ENCODE data around the gene DGKB.

DGKB gene

GRCh38 chr7:14275356-14275755, 627.2 kb downstream of the DGKB start:
- no peak for TF ChIP-seq CTCF (IDR thresholded peaks at IDR 0.05; ENCODE audit: low read depth, low read length, missing control alignments)
- DNase-seq (ENCODE audit: extremely low read depth, low read depth), result no peak
- no peak overlapping the region for H3K4me3 ChIP-seq (replicated peaks; ENCODE audit: low read depth, low read length)

- no peak overlapping the region for H3K4me3 ChIP-seq (replicated peaks; ENCODE audit: low read depth, low read length)
- TF ChIP-seq CTCF (IDR thresholded peaks at IDR 0.05; ENCODE audit: low read depth, low read length, missing control alignments), result no peak
- DNase-seq (ENCODE audit: extremely low read depth, low read depth), result no peak
Measured at GRCh38 chr7:14271441-14271840, 631.1 kb downstream of the DGKB start.

GRCh38 chr7:14270099-14270498, 632.5 kb downstream of the DGKB start:
- TF ChIP-seq CTCF (IDR thresholded peaks at IDR 0.05; ENCODE audit: low read depth, low read length, missing control alignments), result no peak
- H3K4me3 ChIP-seq (replicated peaks; ENCODE audit: low read depth, low read length), result no peak overlapping the region
- no peak for DNase-seq (ENCODE audit: extremely low read depth, low read depth)

GRCh38 chr7:14260011-14260410, 642.5 kb downstream of the DGKB start:
- no peak overlapping the region for H3K4me3 ChIP-seq (replicated peaks; ENCODE audit: low read depth, low read length)
- DNase-seq (ENCODE audit: extremely low read depth, low read depth), result no peak
- TF ChIP-seq CTCF (IDR thresholded peaks at IDR 0.05; ENCODE audit: low read depth, low read length, missing control alignments), result no peak

GRCh38 chr7:14258861-14259260, 643.7 kb downstream of the DGKB start:
- H3K4me3 ChIP-seq (replicated peaks; ENCODE audit: low read depth, low read length), result no peak overlapping the region
- no peak for DNase-seq (ENCODE audit: extremely low read depth, low read depth)
- no peak for TF ChIP-seq CTCF (IDR thresholded peaks at IDR 0.05; ENCODE audit: low read depth, low read length, missing control alignments)

- TF ChIP-seq CTCF (IDR thresholded peaks at IDR 0.05; ENCODE audit: low read depth, low read length, missing control alignments), result no peak
- no peak for DNase-seq (ENCODE audit: extremely low read depth, low read depth)
- H3K4me3 ChIP-seq (replicated peaks; ENCODE audit: low read depth, low read length), result no peak overlapping the region
Measured at GRCh38 chr7:14258441-14258840, 644.1 kb downstream of the DGKB start.

- no peak overlapping the region for H3K4me3 ChIP-seq (replicated peaks; ENCODE audit: low read depth, low read length)
- TF ChIP-seq CTCF (IDR thresholded peaks at IDR 0.05; ENCODE audit: low read depth, low read length, missing control alignments), result no peak
- DNase-seq (ENCODE audit: extremely low read depth, low read depth), result no peak
Measured at GRCh38 chr7:14252458-14252857, 650.1 kb downstream of the DGKB start.
